Ureter (tissue), 1 donor: Measurements from ENCODE around the gene RIBC2. TPM values are rescaled to one million over a fixed set of nuclear protein-coding genes. Genes with fewer than 3 reads are reported as not detected.

Experiments
- DNase-seq: peaks from one replicate; pipeline ENCODE4 v3.0.0-alpha.2; 2020; ENCODE audit warnings: low spot score
- total RNA-seq: library from RNA; stranded (reverse); gene quantifications from one replicate; pipeline ENCODE4 v1.2.4, GENCODE V29; 2023
- donor health status: DM: yes; HTN: yes; CAD: no.

The RIBC2 gene
- total RNA-seq, 1 donor from 2014 or later, result 2.1 TPM

DNA sequence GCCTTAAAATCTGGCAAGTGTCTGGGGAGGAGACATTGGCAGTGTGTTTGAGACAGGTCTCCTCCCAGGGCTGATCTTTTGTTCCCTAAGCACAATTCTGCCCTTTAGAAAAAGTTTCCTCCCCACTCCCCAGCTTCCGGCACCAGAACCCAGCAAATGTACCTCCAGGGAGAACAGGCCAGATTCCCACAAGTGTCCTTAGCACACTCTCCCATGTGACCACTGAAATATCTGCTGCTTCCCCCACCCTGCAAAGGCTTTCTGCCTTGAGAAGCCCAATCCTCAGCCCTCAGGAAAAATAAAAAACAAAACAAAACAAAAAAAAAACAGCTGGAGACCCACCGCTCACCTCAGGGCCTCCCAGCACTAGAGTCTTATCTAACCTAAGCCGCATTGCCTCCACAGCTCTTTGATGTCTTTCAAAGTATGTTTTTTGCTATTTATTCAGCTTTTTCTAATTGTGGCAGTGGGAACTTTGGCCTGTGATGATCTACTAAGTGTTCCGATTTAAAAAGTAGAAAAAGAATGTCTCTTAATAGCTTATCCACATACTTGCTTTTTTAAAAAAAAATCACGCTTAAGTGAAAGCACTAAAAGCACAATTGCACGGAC is 60.2 kb downstream of the RIBC2 start:
- DNase-seq, result no peak

DNA sequence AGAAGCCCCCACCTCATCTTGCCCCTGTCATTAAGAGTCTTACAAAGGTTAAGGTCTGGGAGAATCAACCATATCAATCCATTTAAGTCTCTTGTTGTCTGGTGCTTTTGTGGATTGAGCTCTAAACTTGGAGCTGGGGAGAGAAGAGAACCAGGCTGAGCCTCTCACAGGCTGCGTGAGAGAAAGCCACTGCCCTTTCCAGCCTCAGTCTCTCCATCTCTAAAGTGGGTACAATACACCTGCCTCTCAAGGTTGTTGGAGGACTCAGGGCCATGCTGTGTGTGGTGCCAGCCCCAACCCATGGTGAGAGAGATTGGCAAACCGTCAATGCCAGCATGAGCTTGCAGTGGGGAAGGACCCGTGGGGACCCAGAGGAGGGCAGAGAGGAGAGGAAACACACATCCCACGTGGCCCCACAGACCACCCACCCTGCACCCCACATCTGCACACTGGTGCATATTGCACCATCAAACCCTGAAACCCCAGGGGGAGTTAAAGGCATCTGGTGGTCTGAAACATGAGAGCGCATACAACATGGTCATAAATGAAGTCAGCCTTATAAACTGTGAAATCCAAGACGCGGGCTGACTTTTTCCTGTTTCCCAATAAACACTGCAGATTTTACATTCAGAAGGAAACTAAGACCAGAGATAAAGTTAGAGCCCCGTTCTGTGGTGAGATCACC is 61.7 kb downstream of the RIBC2 start:
- no peak for DNase-seq

- no peak for DNase-seq
Observed at GRCh38 chr22:45475851-45476514, 62.5 kb downstream of the RIBC2 start.

DNA sequence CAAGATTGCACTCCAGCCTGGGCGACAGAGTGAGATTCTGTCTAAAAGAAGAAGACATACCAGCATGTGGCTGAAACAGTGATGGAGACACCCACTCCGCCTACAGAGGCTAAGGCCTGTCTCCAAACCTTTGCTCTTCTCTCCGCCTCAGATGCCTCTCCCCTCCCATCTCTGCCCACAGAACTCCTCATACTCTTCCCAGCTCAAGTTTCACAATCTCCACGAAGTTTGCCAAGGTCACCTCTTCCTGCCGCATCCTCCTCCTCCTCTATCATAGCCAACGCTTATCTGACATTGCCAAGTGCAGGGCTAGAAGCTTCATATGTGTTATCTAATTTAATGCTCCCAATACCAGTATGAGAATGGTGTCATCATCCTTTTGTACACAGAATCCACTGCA is 63.3 kb downstream of the RIBC2 start:
- no peak for DNase-seq

DNA sequence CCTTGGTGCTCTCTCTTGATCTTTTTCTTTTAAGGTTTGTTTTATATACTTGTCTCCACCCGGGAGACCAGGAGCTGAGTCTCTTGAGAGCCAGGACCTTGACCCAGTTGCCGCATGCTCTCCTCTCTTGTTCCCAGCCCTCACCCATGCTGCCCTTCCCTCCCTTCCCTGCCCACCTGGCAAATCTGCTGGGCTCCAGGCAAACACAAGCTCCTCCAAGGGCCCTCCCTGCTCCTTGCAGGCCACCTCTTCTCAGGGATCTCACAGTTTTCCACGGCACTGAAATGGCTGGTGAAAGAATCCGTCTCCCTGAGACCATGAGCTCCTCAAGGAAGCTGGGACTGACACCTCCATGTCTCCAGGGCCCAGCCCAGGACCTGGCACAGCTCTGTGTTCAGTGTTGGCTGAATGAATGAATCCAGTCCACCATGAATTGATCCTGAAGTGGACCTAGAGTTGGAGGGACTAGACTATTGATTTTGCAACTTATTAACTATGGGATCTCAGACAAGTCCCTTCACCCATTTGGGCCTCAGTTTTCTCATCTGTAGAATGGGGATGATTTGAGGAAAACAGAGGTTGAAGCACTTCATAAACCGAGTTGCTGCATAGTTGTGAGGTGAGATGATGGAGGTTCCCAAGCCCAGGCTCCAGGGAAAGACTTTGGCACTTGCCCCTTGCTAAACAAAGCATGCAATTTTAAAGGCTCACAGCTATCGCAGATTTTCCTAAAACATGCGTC is 64.0 kb downstream of the RIBC2 start:
- DNase-seq, result no peak

DNA sequence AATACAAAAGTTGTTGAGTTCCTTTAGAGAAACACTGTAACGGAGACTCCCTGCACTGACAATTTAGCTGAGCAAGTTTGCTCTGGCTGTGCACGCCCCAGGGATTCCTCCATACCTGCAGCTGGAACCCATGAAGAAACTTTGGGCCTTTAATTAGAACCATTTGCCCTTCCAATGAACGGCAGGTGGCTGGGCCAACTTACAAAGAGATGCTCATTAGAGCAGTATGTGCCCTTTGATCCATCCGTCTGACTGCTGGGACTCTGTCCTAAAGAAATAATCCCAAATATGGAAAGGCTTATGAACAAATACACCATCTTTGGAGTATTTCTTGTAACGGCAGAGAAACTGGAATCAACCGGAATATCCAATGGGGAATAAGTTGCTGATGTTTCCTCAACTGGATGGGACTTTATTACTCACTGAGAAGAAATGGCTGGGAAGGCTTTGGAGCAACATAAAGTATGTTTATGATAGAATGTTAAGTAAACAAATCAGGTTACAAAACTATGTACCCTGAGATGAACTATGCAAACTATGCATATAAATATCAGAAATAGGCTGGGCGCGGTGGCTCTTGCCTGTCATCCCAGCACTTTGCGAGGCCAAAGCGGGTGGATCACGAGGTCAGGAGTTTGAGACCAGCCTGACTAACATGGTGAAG is 64.7 kb downstream of the RIBC2 start:
- no peak for DNase-seq

- no peak for DNase-seq
Observed at GRCh38 chr22:45480717-45481116, 67.2 kb downstream of the RIBC2 start.

DNA sequence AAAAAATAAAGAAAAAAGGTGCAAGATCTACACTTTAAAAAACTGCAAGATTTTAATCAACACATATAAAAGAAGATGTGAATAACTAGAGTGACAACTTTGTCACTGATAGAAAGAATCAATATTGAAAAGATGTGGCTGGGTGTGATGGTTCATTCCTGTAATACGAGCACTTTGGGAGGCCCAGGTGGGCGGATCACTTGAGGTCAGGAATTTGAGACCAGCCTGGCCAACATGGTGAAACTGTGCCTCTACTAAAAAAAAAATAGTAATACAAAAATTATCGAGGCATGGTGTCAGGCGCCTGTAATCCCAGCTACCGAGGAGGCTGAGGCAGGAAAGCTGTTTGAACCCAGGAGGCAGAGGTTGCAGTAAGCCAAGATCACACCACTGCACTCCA is 68.2 kb downstream of the RIBC2 start:
- DNase-seq, result no peak

Other genes starting within 250 kb of the RIBC2 start
- 71.0 TPM for gene NUP50, start 249.8 kb upstream of the RIBC2 start, total RNA-seq
- 79.2 TPM for gene KIAA0930, start 172.8 kb upstream of the RIBC2 start, total RNA-seq
- 233 TPM for gene UPK3A, start 128.7 kb upstream of the RIBC2 start, total RNA-seq
- 52.7 TPM for gene FAM118A, start 103.8 kb upstream of the RIBC2 start, total RNA-seq
- 0.21 TPM for gene SMC1B, start 94 bp upstream of the RIBC2 start, total RNA-seq
- gene FBLN1, start 89.2 kb downstream of the RIBC2 start, total RNA-seq, result 286 TPM